Loucy (cell line): Measurements from ENCODE around the gene PIGQ.

Source experiments
- EZH2phosphoT487 ChIP-seq: fragments of 200-600 bp; IDR thresholded peaks from 2 replicates; pipeline ENCODE4 v1.6.1; 2018; ENCODE audit warnings: antibody characterized with exemption, mild to moderate bottlenecking, moderate library complexity, borderline replicate concordance
- TF ChIP-seq, protein P1 (sequence below): fragments of 200-600 bp; sonication (generic); conservative IDR thresholded peaks from 2 replicates; pipeline ENCODE4 v1.5.1; 2014; ENCODE audit warnings: mild to moderate bottlenecking, antibody characterized with exemption, low read length

GRCh38 chr16:630815-631405 is 61.1 kb downstream of the PIGQ start, which contains the start of gene WFIKKN1:
- TF ChIP-seq, protein P1, sequence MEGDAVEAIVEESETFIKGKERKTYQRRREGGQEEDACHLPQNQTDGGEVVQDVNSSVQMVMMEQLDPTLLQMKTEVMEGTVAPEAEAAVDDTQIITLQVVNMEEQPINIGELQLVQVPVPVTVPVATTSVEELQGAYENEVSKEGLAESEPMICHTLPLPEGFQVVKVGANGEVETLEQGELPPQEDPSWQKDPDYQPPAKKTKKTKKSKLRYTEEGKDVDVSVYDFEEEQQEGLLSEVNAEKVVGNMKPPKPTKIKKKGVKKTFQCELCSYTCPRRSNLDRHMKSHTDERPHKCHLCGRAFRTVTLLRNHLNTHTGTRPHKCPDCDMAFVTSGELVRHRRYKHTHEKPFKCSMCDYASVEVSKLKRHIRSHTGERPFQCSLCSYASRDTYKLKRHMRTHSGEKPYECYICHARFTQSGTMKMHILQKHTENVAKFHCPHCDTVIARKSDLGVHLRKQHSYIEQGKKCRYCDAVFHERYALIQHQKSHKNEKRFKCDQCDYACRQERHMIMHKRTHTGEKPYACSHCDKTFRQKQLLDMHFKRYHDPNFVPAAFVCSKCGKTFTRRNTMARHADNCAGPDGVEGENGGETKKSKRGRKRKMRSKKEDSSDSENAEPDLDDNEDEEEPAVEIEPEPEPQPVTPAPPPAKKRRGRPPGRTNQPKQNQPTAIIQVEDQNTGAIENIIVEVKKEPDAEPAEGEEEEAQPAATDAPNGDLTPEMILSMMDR = no peak
- TF ChIP-seq EZH2phosphoT487 = no peak
